HG03457 (cell line): ENCODE measurements around the gene RGS3.

Experiments used
- ATAC-seq: cut with Tn5 transposase; IDR thresholded peaks from one replicate; pipeline ENCODE4 v1.9.1; 2021; ENCODE audit warnings: moderate number of reproducible peaks; ENCODE audit not compliant: unreplicated experiment

Gene RGS3

DNA sequence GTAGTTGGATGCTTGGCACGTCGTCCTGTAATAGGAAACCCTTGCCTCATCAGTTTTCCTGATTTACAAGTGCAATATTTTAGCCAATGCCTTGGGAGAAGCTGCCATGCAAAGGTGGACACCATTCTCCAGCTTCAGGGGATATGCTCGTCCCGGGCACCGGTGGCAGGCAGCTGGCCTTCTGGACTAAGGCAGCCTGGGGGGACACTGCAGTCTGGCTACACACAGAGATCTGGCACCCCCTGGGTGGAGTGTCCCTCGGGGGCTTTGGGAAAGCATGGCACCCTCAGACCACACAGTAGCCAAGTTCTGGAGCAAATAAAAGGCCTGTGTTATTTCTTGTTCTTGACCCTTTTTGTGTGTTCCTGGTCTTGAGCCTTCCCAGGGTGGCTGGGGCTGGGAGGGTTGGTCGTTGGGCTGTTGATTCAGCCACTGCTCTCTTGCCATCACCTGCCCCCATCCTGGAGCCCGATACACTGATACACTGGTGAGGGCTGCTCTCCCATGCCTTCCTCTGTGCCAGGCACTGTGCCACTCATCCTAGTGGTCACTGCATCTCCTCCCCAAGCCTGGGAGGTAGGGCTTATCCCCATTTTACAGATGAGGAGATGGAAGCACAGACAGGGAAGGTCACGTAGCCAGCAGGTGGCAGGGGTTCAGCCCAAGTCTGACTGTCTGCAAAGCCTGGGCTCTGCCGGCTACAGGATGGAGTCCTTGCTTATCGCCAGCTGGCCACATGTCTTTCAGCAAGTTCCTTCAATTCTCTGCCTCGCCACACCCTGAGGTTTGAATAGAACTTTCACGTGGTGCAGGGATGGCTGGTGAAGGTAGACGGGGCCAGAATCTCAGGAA is 134.1 kb downstream of the RGS3 start:
- no peak for ATAC-seq

DNA sequence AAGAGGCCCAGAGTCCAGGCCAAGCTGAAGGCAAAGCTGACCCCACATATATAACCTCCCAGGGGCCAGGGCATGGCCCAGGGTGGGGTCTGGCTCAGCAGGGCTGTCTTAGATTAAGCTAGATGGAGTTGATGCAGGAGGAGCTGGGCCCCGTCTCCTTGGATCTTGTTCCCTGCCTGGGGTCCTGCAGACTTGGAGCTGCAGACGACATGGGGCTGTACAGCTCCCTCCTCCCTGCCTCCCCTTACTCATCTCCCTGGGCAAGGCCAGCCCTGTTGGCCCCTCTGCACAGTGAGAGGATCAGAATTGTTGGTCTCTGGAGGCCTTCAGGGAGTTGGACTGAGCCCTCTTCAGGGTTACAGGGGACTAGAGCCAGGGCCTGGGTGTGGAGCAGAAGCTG is 134.9 kb downstream of the RGS3 start:
- ATAC-seq, result no peak

DNA sequence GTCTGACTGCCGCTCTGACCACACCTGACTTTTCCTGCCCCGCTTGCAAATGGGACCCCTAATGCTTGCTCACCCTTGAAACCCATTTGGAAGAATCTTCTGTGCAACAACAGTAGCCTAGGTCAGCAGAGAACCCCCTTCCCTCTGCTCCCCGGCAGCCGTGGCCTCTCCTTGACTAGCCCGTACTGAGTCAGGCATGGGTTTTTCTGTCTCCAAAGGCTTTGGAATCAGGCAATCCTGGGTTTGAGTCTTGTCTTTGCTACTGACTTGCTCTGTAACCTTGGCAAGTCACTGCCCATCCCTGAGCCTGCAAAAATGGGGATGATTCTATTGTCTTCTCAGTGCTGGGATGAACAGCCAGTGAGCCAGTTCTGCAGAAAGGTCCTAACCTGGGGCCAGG is 135.4 kb downstream of the RGS3 start:
- ATAC-seq, result no peak

DNA sequence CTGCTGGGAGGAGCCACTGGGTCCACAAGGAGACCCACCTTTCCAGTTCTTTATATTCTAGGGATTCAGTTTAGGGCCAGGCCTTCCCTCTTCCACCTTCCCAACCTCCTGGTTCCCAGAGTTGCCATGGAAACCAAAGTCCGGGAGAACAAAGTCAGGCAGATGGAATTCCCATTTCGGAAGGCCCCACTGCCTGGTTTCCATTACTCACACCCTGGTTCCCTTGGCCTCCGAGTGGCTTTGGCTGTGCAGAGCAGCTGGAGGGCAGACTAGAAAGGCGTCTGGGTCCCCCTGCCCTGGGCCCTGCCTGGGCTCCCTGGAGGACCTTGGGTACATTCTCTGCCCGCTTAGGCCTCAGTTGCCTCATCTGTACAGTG is 136.1 kb downstream of the RGS3 start:
- ATAC-seq, result no peak

DNA sequence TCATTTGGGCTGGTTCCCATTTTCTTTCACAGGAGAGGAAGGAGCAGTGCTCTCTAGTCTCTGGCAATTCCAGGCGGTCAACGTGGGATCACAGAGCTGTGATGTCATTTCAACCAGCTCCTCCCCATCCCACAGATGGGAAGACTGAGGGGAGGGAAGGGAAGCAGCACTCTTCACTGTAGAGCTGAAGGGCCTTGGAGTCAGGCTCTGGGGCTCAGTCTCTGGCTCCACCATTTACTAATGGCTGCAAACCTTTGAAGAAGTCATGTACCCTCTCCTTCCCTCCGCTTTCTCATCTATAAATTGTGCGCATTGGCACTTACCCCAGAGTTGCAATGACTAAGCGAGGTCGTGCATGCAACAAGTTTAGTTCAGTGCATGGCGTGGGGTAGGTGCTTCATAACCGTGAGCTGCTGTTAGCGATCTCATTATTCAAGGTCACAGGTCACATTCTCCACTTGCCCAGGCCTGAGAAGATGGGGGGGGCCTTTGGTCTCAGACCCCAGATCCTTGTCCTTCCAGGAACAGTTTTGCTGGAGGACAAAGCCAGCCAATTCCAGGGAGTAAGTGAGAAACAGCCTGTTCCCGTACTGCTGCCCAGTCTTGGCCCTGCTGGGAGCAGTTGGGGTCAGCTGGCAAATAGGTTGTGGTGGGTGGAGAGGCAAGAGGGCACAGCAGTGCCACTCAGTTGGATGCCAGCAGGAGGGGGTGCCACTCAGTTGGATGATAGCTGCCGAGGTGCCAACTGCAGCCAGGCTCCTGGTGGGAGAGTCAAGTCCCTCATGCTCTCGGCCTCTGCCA is 136.7 kb downstream of the RGS3 start:
- no peak for ATAC-seq

DNA sequence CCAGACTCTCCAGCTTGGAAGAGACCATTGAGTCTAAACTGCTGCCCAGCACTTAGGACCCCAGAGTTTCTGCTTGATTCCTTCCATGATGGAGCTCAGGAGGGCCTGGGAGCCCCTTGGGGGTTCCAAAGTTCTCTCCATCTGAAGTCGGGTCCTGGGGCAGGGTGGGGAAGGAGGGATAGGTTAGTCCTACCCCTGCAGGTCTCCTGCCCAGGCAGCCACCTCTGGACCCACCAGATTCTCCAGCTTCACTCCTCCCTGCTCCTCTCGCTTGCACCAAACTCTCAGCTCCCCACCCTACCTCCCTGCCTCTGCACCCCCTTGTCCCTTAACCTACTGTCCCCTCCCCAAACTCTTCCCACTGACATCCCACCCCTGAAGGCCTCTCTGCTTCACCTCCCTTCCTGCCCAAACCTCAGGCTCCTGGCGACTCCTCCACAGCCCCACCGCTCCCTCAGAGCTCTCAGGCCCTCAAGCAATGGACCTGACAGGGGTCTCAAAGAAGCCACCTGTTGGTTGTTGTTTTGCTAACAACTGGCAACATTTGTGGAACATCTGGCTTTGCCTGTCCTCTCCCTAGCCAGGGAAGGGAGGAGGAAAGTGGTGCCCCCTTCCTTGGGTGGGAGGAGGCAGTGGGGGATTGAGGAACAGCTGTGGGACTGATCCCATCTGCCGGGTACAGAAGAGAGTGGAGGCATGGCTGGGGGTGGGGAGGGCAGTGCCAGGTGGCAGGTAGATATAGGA is 137.5 kb downstream of the RGS3 start:
- ATAC-seq, result no peak

DNA sequence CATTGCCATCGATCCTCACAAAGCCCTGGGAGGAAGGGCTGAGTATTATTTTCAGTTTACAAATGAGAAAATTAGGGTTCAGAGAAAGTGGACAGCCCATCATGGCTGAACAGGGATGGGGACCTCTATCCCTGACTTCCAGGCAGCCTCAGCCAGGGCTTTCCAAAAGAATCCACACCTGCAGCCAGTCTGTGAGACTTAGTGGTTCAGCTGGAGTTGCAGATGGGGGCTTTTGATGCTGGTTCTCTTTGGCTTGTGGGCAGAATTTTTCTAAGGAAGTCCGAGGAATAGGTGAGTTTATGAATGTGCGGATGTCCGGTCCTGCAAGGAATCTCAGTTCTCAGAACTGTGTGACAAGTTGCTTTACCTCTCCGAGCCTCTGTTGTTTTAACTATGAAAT is 138.1 kb downstream of the RGS3 start:
- no peak for ATAC-seq

DNA sequence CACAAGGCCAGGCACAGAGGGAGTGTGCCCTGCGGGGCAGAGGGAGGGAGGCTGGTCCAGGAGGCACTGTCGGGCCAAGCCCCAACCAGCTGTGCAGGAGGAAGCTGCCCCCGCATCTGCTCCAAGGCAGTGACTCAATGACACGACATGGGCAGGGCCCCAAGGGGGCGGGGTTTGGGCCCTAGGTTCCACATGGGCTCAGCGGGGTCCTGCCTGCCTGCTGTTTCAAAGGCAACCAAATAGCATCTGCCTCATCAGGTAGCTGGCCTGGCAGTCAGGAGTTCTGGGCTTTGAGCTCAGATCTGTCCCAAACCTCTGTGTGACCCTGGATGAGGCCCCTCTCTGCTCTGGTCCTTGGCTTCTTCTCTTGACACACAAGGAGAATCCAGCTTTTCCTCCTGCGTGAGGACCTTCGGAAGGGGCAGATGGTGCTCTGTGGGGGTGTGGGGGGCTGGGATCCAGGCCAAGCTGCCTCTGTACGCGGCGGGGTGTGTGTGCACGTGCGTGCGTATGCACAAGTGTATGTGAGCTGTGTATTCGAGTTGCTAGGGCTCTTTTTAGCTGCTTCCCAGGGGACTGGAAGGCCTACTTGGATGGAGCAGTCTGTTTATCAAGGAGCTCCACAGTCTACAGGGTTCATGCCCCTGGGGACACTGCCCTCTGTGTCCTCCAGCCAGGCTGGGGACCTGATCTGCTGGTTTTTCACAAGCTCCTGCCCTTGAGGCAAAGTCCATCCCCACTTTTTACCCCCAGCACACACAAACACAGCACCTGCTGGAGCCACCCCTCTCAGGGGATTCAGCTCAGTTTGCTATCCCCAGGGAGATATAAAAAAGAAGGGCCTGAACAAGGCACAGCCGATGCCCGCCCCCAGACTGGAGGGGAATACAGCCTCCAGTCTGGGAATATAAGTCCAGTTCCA is 138.9 kb downstream of the RGS3 start:
- no peak for ATAC-seq

DNA sequence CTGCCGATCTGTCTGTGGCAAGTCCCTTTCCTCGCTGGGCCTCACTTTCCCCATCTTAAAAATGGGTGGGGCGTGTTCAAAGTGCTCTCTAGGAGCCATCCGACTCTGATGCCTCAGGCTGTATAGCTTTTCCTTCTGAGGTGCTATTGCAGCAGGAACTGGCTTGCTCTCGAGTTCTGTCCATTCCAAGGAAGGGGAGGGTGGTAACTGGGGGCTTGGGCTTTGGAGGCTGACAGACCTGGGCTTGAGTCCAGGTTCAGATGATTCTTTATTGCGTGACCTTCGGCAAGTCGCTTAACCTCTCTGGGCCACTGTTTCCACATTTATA is 139.5 kb downstream of the RGS3 start:
- ATAC-seq, result no peak

DNA sequence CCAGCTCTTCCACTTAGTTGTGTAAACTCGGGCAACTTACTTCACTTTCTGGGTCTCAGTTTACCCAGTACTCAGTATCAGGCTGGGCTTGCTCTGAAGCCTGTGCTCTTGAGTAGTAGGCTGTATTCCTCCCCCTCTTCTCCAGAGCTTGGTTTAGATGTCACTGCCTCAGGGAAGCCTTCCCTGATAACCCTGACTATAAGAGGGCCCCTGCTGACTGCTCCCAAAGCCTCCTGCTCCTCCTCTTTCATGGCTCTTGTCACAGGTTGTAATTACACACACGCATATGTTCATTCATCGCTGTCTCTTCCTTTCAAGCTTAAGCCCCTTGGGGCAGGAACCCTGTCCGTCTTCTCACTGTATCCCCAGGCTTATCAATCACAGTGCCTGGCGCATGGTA is 140.2 kb downstream of the RGS3 start:
- no peak for ATAC-seq

DNA sequence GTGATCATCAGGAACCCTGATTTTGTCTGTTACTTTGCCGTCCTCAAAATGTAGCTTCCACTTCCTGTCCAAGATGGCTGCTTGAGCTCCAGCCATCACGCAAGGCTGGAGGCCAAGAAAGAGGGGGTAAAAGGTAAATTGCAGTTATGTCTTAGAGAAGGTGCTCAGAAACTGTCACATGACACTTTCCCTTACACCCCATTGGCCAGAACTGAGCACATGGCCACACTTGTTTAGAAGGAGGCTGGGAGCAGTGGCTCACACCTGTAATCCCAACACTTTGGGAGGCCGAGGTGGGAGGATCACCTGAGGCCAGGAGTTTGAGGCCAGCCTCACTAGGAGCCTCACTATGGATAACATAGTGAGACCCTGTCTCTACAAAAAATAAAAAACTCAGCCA is 140.9 kb downstream of the RGS3 start:
- no peak for ATAC-seq

DNA sequence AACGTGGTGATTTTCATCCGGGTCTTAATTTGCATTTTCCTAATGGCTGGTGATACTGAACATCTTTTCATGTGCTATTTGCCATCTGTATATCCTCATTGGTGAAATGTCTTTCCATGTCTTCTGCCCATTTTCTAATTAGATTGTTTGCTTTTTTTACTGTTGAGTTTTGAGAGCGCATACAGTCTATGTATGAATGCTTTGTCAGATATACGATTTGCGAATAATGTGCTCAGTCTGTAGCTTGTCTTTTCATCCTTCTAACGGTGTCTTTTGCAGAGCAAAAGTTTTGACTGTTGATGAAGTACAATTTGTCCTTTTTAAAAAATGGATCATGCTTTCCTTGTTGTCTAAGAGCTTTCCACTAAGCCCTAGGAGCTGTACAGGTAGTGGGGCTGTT is 143.0 kb downstream of the RGS3 start:
- no peak for ATAC-seq

DNA sequence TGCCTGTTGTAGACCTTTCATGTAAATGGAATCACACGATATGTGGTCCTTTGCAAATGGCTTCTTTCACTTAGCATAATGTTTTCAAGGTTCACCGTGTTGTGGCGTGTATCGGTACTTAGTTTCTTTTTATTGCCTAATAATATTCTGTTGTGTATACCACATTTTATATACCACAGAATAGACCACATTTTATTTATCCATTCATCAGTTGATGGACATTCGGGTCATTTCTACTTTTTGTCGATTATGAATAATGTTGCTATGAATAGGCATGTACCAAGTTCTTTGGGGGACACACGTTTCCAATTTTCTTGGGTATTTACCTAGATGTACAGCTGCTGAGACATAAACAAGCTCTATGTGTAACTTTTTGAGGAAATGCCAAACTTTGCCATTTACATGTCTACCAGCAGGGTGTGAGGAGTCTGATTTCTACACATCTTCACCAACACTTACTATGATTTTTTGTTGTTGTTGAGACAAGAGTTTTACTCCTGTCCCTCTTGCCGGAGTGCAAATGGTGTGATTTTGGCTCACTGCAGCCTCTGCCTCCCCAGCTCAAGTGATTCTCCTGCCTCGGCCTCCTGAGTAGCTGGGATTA is 144.7 kb downstream of the RGS3 start:
- ATAC-seq, result no peak

DNA sequence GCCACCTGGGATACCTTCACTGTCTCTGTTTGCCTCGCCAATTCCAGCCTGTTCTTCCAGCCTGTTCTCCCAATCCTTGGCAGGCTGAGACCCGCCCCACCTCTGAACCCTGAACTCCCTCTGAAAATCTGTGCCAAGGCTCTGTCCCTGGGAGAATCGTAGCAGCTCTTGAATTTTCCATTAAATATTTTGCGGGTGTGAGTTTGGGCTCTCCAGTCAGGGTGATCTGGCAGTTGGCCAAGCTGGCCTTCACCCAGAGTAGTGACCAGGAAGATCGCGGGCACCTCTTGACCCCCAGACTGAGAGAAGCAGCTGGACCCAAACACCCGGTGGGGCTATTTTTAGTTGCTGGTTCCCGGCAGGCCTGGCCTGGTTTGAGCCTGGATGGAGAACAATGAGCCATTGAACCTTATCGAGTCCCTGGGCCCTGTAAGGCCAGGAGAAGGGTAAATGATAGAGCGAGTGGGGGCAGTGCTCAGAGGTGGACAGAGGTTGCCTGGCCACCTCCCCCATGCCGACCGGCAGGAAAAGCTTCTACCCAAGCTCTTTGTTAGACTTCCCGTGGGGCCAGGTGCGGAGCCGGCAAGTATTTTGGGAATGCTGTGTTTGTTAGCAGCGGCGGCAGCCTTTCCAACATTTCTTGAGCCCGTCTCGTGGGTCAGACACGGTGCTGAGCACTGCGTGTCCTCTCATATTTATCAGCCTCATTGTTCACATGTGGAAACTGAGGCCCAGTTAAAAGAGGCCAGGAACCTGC is 146.2 kb downstream of the RGS3 start:
- no peak for ATAC-seq

DNA sequence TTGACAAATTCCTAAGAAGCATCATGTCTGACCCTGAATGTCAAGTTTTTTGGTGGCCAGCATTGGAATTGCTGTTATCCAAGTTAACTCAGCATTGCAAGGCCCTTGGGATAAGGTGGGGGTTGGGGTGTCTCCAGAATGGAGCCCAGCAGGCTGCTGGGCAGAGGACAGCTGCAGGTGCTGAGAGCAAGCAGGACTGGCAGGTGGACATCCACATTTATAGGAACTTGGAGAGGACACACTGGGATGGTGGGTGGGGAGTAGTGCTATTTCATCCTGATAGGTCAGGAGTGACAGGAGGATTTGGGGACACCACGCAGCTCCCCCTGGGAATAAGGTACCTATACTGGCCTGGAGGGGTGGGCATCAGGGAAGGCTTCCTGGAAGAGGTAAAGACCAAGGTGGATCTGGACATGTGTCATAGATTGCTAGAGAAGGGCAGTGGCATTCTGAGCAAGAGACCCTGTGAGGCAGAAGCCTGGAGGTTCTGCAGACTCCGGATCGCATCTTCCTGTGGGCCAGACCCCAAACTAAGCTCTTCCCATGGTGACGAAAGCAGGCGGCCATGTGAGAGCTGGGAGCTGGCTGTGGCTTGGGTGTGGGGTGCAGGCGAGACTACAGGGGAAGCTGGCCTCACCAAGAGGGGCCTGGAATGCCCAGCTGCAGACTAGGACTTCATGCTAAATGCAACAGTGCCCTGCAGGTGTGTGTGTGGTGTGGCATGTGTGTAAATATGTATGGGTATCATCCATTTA is 148.1 kb downstream of the RGS3 start:
- no peak for ATAC-seq

DNA sequence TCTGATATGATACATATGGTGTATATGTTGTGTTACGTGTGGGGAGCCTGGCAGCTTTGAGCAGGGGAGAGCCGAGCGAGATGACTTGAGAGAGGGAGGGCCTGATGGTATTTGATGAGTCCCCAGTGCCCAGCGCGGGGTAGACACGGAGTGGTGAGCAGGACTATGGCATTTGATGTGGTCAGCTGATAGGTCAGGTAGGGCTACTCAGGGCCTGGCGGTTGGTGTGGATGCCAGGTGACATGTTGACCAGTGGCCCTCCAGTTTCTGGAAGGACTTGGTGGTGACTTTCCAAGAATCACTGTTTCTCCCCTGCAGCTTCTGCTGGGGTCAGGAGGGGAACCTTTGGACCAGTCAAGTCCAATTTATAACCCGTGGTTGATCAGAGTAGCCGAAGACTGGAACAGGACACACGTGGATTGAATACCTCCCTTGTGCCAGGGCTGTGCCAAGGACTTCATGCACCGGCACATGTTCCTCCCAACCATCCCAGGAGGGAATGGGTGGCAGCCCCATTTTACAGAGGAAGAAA is 148.8 kb downstream of the RGS3 start:
- no peak for ATAC-seq

DNA sequence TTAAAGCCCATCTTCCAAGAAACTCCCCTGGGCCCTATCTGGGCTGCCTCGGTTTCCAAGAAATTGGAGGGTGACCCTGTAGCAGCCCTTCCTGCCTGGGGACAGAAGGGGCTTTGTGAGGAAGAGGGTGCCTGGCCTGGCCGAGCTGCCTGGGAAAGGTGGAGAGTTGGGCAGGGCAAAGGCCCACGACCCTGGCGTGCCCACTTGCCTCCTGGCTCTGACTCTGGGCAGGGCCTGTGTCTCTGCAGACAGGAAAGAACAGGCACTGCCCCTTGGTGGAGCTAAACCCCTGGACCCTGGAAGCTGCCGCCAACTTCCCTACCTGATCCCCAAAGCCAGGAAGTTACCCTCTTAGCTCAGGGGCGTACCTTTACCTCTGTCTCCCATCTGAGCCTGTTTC is 149.3 kb downstream of the RGS3 start:
- no peak for ATAC-seq

DNA sequence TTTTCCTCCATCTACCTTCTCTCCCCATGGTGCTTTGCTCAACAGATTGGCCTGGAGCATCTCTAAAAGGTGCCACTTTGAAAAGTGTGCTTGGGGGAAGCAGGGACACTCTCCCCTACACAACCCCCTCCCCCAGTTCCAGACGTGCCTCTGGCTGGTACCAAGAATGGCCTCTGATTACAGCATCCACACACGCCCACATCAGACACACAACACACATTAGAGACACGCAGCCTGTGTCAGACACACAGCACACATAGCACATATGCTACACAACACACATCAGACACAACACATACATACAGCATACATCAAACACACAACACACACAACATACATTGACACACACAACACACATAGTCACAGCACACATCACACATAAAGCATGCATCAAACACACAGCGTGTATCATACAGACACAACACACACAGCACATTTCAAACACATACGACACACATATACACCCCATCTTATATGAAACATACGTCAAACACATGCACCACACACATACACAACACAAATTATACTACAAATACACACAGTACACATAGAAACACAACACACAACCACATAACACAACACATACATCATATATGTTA is 150.4 kb downstream of the RGS3 start:
- no peak for ATAC-seq
